Measurements from ENCODE around the gene APOB.

Gene APOB

GRCh38 chr2:21004181-21004572 lies 39.7 kb downstream of the APOB start:
- no peak for DNase-seq (ENCODE audit: low read depth)

- no peak for DNase-seq (ENCODE audit: low read depth)
Observed at GRCh38 chr2:21003572-21004180, 40.2 kb downstream of the APOB start.

GRCh38 chr2:21002814-21003192 lies 41.1 kb downstream of the APOB start:
- DNase-seq (ENCODE audit: low read depth): no peak

GRCh38 chr2:21001988-21002813 lies 41.7 kb downstream of the APOB start:
- DNase-seq (ENCODE audit: low read depth): no peak

GRCh38 chr2:21001225-21001946 lies 42.5 kb downstream of the APOB start:
- no peak for DNase-seq (ENCODE audit: low read depth)

- no peak for DNase-seq (ENCODE audit: low read depth)
Observed at GRCh38 chr2:20999906-21000645, 43.8 kb downstream of the APOB start.

- DNase-seq (ENCODE audit: low read depth): no peak
Observed at GRCh38 chr2:20998972-20999905, 44.6 kb downstream of the APOB start.

- DNase-seq (ENCODE audit: low read depth): no peak
Observed at GRCh38 chr2:20997953-20998722, 45.7 kb downstream of the APOB start.

- DNase-seq (ENCODE audit: low read depth): no peak
Observed at GRCh38 chr2:20994130-20994529, 49.7 kb downstream of the APOB start.

GRCh38 chr2:20992201-20992711 lies 51.6 kb downstream of the APOB start:
- no peak for DNase-seq (ENCODE audit: low read depth)

GRCh38 chr2:20990442-20991430 lies 53.1 kb downstream of the APOB start:
- DNase-seq (ENCODE audit: low read depth): no peak

GRCh38 chr2:20989404-20989803 lies 54.5 kb downstream of the APOB start:
- no peak for DNase-seq (ENCODE audit: low read depth)

GRCh38 chr2:20988905-20989304 lies 55.0 kb downstream of the APOB start:
- no peak for DNase-seq (ENCODE audit: low read depth)

GRCh38 chr2:20986024-20986939 lies 57.6 kb downstream of the APOB start:
- DNase-seq (ENCODE audit: low read depth): no peak

- no peak for DNase-seq (ENCODE audit: low read depth)
Observed at GRCh38 chr2:20985062-20985461, 58.8 kb downstream of the APOB start.

GRCh38 chr2:20984408-20984807 lies 59.5 kb downstream of the APOB start:
- DNase-seq (ENCODE audit: low read depth): no peak

- no peak for DNase-seq (ENCODE audit: low read depth)
Observed at GRCh38 chr2:20983844-20984243, 60.0 kb downstream of the APOB start.

- no peak for DNase-seq (ENCODE audit: low read depth)
Observed at GRCh38 chr2:20982861-20983260, 61.0 kb downstream of the APOB start.
